Esophagus muscularis mucosa (tissue), 3 donors: ENCODE measurements around the gene GLIS2.

ENCODE experiments used
- POLR2A ChIP-seq: fragments of 450-650 bp; IDR thresholded peaks from one replicate; pipeline ENCODE4 v1.6.1; 2017; ENCODE audit warnings: antibody characterized with exemption, moderate library complexity, mild to moderate bottlenecking, low read depth
- POLR2AphosphoS5 ChIP-seq, 2 donors: sonication (generic); formaldehyde crosslinking; IDR thresholded peaks; one replicate each; pipeline ENCODE4 v1.6.1; 2017; ENCODE audit warnings: antibody characterized with exemption in 2 of 2
- TF ChIP-seq, protein P1 (sequence below), 3 experiments: fragments of 200-600 bp in 2 of 3; fragments of 450-650 bp in 1 of 3; sonication (generic) in 2 of 3; IDR thresholded peaks; one replicate each; pipeline ENCODE4 v1.5.1; 2017 to 2019; ENCODE audit warnings: antibody characterized with exemption in 3 of 3, mild to moderate bottlenecking in 2 of 3, moderate library complexity in 1 of 3

DNA sequence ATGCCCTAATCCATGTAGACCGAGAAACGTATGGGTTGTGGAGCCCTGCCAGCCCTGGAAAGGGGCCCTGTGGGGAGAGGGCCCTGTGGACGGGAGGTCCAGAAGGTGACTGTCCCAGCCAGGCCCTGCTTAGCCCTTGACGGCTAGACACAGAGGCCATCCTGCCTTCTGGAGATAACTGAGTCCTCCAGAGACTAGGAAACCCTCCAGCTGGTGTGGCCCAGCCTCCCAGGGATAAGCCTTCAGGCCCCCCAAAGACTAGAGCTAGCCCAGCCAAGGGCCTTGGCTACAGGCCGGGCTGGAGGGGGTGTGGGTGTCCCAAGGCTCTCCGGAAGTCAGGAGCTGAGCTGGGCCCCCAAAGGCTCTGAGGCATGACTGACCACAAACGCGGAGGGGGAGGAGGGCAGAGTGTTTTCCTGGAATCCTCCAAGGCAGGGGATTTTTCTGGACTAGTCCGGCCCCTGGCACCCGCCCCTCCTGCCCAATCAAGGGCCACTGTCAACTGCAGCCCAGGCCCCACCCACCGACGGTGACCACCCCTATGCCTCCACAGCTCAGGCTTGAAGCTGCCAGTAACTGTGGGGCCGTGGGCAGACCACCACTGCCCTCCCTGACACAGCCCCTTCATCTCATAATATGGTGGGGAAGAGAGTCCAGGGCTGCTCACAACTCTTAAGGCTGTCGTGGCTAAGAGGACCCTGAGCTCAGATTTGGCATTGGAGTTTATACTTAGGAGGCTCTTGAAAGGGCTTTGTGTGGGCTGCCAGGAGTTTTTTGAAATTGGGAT, 54.9 kb downstream of the GLIS2 start:
- TF ChIP-seq, protein P1, sequence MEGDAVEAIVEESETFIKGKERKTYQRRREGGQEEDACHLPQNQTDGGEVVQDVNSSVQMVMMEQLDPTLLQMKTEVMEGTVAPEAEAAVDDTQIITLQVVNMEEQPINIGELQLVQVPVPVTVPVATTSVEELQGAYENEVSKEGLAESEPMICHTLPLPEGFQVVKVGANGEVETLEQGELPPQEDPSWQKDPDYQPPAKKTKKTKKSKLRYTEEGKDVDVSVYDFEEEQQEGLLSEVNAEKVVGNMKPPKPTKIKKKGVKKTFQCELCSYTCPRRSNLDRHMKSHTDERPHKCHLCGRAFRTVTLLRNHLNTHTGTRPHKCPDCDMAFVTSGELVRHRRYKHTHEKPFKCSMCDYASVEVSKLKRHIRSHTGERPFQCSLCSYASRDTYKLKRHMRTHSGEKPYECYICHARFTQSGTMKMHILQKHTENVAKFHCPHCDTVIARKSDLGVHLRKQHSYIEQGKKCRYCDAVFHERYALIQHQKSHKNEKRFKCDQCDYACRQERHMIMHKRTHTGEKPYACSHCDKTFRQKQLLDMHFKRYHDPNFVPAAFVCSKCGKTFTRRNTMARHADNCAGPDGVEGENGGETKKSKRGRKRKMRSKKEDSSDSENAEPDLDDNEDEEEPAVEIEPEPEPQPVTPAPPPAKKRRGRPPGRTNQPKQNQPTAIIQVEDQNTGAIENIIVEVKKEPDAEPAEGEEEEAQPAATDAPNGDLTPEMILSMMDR (IDR thresholded peaks at IDR 0.05), result no peak
- TF ChIP-seq POLR2AphosphoS5 (IDR thresholded peaks at IDR 0.05), result no peak
- no peak for TF ChIP-seq POLR2A
